SK-N-SH treated with all-trans-retinoic acid at 6 μM for 48 hours (cell line): Measurements from ENCODE around the gene ERMARD.
A peak's percentile ranks its signal among the peaks of the same experiment; 100 is the strongest.

Experiments used
- ATAC-seq: fragments of 200-7000 bp; cut with Tn5 transposase; 3 replicates; pipeline ENCODE4 v1.9.1; 2020; ENCODE audit warnings: mild to moderate bottlenecking, moderate library complexity
- BACH2 ChIP-seq: fragments of 250-450 bp; sonication (Bioruptor Pico); IDR thresholded peaks from 2 replicates; pipeline ENCODE4 v1.9.0; 2021; ENCODE audit warnings: mild to moderate bottlenecking, borderline replicate concordance
- CSDC2 ChIP-seq: fragments of 250-450 bp; sonication (Bioruptor Pico); IDR thresholded peaks from 2 replicates; pipeline ENCODE4 v1.5.0; 2020; ENCODE audit warnings: mild to moderate bottlenecking, moderate library complexity
- CSRNP3 ChIP-seq: fragments of 250-450 bp; sonication (Bioruptor Pico); IDR thresholded peaks from 2 replicates; pipeline ENCODE4 v1.5.1; 2021; ENCODE audit warnings: mild to moderate bottlenecking, moderate library complexity
- ESRRG ChIP-seq: fragments of 250-450 bp; sonication (Bioruptor Pico); IDR thresholded peaks from 2 replicates; pipeline ENCODE4 v1.6.1; 2021; ENCODE audit warnings: mild to moderate bottlenecking
- GLIS3 ChIP-seq: fragments of 250-450 bp; sonication (Bioruptor Pico); IDR thresholded peaks from 2 replicates; pipeline ENCODE4 v1.5.0; 2020; ENCODE audit warnings: mild to moderate bottlenecking, moderate library complexity
- ISL1 ChIP-seq: fragments of 250-450 bp; sonication (Bioruptor Pico); IDR thresholded peaks from 2 replicates; pipeline ENCODE4 v2.1.2; 2022; ENCODE audit warnings: mild to moderate bottlenecking, moderate library complexity
- OSR1 ChIP-seq: fragments of 250-450 bp; sonication (Bioruptor Pico); IDR thresholded peaks from 2 replicates; pipeline ENCODE4 v1.8.0; 2022; ENCODE audit warnings: moderate library complexity, mild to moderate bottlenecking, inconsistent platforms
- PATZ1 ChIP-seq: fragments of 250-450 bp; sonication (Bioruptor Pico); IDR thresholded peaks from 2 replicates; pipeline ENCODE4 v1.8.0; 2020; ENCODE audit warnings: mild to moderate bottlenecking, moderate library complexity, borderline replicate concordance
- PPARA ChIP-seq: fragments of 250-450 bp; sonication (Bioruptor Pico); IDR thresholded peaks from 2 replicates; pipeline ENCODE4 v1.5.0; 2020; ENCODE audit warnings: mild to moderate bottlenecking, borderline replicate concordance
- RARB ChIP-seq: fragments of 250-450 bp; sonication (Bioruptor Pico); IDR thresholded peaks from 2 replicates; pipeline ENCODE4 v1.8.0; 2021; ENCODE audit warnings: mild to moderate bottlenecking, moderate library complexity
- SNAI2 ChIP-seq: fragments of 250-450 bp; sonication (Bioruptor Pico); IDR thresholded peaks from 2 replicates; pipeline ENCODE4 v1.5.0; 2020; ENCODE audit warnings: mild to moderate bottlenecking, moderate library complexity
- TCF4 ChIP-seq: fragments of 250-450 bp; sonication (Bioruptor Pico); IDR thresholded peaks from 2 replicates; pipeline ENCODE4 v1.8.0; 2021; ENCODE audit warnings: mild to moderate bottlenecking, moderate library complexity, borderline replicate concordance
- TOX ChIP-seq: fragments of 250-450 bp; sonication (Bioruptor Pico); IDR thresholded peaks from 2 replicates; pipeline ENCODE4 v1.8.0; 2021; ENCODE audit warnings: mild to moderate bottlenecking, moderate library complexity, borderline replicate concordance
- ZC3H10 ChIP-seq: fragments of 250-450 bp; sonication (Bioruptor Pico); IDR thresholded peaks from 2 replicates; pipeline ENCODE4 v1.5.1; 2021; ENCODE audit warnings: mild to moderate bottlenecking, moderate library complexity
- ZFP30 ChIP-seq: fragments of 450-650 bp; formaldehyde crosslinking; IDR thresholded peaks from 2 replicates; pipeline ENCODE4 v1.5.0; 2022; ENCODE audit warnings: mild to moderate bottlenecking, moderate library complexity
- ZNF565 ChIP-seq: fragments of 450-650 bp; formaldehyde crosslinking; conservative IDR thresholded peaks from 2 replicates; pipeline ENCODE4 v1.5.0; 2020; ENCODE audit warnings: low read depth, mild to moderate bottlenecking, moderate library complexity
- ZNF8 ChIP-seq: fragments of 450-650 bp; formaldehyde crosslinking; IDR thresholded peaks from 2 replicates; pipeline ENCODE4 v1.5.0; 2020; ENCODE audit warnings: mild to moderate bottlenecking, moderate library complexity
- TF ChIP-seq, protein P1 (sequence below): fragments of 250-450 bp; sonication (Bioruptor Pico); IDR thresholded peaks from 2 replicates; pipeline ENCODE4 v1.8.0; 2021; ENCODE audit warnings: low read depth, mild to moderate bottlenecking, moderate library complexity, borderline replicate concordance
- TF ChIP-seq, protein P2 (sequence below): fragments of 250-450 bp; sonication (Bioruptor Pico); IDR thresholded peaks from 2 replicates; pipeline ENCODE4 v1.5.0; 2020; ENCODE audit warnings: mild to moderate bottlenecking, moderate library complexity

The ERMARD gene

GRCh38 chr6:169799474-169799926 is 48.1 kb downstream of the ERMARD start:
- TF ChIP-seq RARB (CRISPR knock-in tag) (no peak), OSR1 (CRISPR knock-in tag) (no peak), PPARA (CRISPR knock-in tag) (no peak), ESRRG (CRISPR knock-in tag) (no peak), TOX (no peak), CSDC2 (CRISPR knock-in tag) (no peak), SNAI2 (CRISPR knock-in tag) (no peak), ZNF565 (CRISPR knock-in tag) (no peak), BACH2 (CRISPR knock-in tag) (no peak), CSRNP3 (no peak), GLIS3 (CRISPR knock-in tag) (no peak), ZC3H10 (CRISPR knock-in tag) (no peak), ZFP30 (CRISPR knock-in tag) (no peak)
- TF ChIP-seq, protein P1, sequence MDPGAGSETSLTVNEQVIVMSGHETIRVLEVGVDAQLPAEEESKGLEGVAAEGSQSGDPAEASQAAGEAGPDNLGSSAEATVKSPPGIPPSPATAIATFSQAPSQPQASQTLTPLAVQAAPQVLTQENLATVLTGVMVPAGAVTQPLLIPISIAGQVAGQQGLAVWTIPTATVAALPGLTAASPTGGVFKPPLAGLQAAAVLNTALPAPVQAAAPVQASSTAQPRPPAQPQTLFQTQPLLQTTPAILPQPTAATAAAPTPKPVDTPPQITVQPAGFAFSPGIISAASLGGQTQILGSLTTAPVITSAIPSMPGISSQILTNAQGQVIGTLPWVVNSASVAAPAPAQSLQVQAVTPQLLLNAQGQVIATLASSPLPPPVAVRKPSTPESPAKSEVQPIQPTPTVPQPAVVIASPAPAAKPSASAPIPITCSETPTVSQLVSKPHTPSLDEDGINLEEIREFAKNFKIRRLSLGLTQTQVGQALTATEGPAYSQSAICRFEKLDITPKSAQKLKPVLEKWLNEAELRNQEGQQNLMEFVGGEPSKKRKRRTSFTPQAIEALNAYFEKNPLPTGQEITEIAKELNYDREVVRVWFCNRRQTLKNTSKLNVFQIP (CRISPR knock-in tag): no peak
- TF ChIP-seq, protein P2, sequence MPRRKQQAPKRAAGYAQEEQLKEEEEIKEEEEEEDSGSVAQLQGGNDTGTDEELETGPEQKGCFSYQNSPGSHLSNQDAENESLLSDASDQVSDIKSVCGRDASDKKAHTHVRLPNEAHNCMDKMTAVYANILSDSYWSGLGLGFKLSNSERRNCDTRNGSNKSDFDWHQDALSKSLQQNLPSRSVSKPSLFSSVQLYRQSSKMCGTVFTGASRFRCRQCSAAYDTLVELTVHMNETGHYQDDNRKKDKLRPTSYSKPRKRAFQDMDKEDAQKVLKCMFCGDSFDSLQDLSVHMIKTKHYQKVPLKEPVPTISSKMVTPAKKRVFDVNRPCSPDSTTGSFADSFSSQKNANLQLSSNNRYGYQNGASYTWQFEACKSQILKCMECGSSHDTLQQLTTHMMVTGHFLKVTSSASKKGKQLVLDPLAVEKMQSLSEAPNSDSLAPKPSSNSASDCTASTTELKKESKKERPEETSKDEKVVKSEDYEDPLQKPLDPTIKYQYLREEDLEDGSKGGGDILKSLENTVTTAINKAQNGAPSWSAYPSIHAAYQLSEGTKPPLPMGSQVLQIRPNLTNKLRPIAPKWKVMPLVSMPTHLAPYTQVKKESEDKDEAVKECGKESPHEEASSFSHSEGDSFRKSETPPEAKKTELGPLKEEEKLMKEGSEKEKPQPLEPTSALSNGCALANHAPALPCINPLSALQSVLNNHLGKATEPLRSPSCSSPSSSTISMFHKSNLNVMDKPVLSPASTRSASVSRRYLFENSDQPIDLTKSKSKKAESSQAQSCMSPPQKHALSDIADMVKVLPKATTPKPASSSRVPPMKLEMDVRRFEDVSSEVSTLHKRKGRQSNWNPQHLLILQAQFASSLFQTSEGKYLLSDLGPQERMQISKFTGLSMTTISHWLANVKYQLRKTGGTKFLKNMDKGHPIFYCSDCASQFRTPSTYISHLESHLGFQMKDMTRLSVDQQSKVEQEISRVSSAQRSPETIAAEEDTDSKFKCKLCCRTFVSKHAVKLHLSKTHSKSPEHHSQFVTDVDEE (CRISPR knock-in tag): no peak
- no peak for ATAC-seq

- ATAC-seq: no peak
- TF ChIP-seq RARB (CRISPR knock-in tag): no peak
- TF ChIP-seq ISL1 (CRISPR knock-in tag): no peak
- no peak for TF ChIP-seq TCF4 (CRISPR knock-in tag)
- no peak for TF ChIP-seq TOX
- no peak for TF ChIP-seq ZC3H10 (CRISPR knock-in tag)
- TF ChIP-seq, all 23 proteins: peak for 0
Measured at GRCh38 chr6:169800116-169800667, 48.8 kb downstream of the ERMARD start.

- peak; percentile 80 for ATAC-seq
Measured at GRCh38 chr6:169800668-169801395, 49.4 kb downstream of the ERMARD start.

GRCh38 chr6:169801396-169802160 is 50.2 kb downstream of the ERMARD start:
- ATAC-seq: no peak

More at GRCh38 chr6:169800668-169801395, 49.4 kb downstream of the ERMARD start:
- no peak for TF ChIP-seq CSDC2 (CRISPR knock-in tag)
- no peak for TF ChIP-seq GLIS3 (CRISPR knock-in tag)
- TF ChIP-seq ZNF8 (CRISPR knock-in tag): no peak
- TF ChIP-seq SNAI2 (CRISPR knock-in tag): no peak
- no peak for TF ChIP-seq OSR1 (CRISPR knock-in tag)
- no peak for TF ChIP-seq ZNF565 (CRISPR knock-in tag)
- TF ChIP-seq TOX: no peak
- no peak for TF ChIP-seq PPARA (CRISPR knock-in tag)
- TF ChIP-seq RARB (CRISPR knock-in tag): no peak
- TF ChIP-seq ISL1 (CRISPR knock-in tag): no peak
- TF ChIP-seq, all 23 proteins: peak for 0

More at GRCh38 chr6:169801396-169802160, 50.2 kb downstream of the ERMARD start:
- TF ChIP-seq PATZ1 (CRISPR knock-in tag): no peak
- TF ChIP-seq ISL1 (CRISPR knock-in tag): no peak
- TF ChIP-seq ZNF8 (CRISPR knock-in tag): no peak
- no peak for TF ChIP-seq CSDC2 (CRISPR knock-in tag)
- no peak for TF ChIP-seq GLIS3 (CRISPR knock-in tag)
- TF ChIP-seq, all 23 proteins: peak for 0
